Measurements from ENCODE around the gene CEP135. TPM values are rescaled to one million over a fixed set of nuclear protein-coding genes. Genes with fewer than 3 reads are reported as not detected.

The CEP135 gene
- total RNA-seq, 2 experiments from 2014 or later: 18.0 to 18.8 TPM

DNA sequence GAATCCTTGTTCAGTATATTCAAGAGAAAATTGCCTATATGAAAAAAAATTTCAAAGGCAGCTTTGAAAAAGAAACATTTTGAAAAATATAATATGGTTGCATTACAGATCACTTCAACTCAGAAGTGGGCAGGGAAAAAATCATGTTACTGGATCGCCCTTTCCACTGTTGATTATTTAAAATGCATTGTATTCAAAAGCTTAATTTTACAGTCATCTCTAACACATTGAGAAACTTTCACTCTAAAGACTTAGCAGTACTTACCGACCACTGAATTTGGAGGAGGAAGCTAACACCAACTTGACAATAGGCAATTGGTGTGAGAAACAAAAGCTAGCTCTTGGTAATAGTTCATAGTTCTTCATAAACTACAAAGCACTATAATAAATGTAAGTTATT is 101.9 kb downstream of the CEP135 start:
- Mint-ChIP-seq H3K9me3 (no peaks in the 10 kb centered on the region), H3K36me3 (ENCODE audit: low read depth) (no peaks in the 10 kb centered on the region), H3K4me1 (peaks cover 12% of the 10 kb centered on the region), H3K27ac (no peak overlapping the region), H3K4me3 (no peak overlapping the region), H3K27me3 (peaks cover 46% of the 10 kb centered on the region)
- no peak for DNase-seq
- CTCF ChIA-PET: interaction anchor here (0.8 to 1.2 kb wide), 2 partner anchors 102 to 705 kb away, joined by 3 read pairs; partner anchors contain the start of genes CEP135 and SRD5A3
- POLR2A ChIA-PET: interaction anchor here (2.1 kb wide), 1 partner anchor 102 kb away, joined by 10 read pairs; the partner anchor contains the start of gene CEP135

DNA sequence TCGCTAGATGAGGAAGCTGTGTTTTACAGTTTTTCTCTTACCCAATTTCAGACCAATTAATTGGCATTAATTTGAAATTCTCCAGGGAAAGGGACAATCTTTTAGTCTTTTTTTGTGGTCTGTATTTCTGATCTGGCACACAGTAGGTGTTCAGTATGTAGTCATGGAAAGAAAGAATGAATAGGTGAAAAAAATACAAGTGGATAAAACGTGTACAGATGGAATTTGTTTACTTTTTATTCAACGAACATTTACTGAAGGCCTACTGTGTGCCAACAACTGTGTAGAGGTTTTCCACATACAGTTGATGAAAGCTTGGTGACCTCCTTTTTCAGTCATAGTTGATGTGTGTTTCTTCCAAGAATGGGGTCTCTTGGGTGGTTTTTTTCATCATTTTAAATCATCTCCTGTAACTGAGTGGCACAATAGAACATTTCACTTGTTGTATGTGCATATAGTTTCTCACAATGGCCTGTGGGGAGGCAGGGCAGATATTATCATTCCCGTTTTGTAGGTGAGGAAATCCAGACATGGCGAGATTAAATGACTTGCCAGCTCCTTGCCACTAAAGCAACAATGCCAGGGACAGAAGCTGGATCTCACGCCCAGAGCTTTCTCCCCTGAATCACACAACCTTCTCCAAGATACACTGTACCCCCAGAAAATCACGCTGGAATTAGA is 102.4 kb downstream of the CEP135 start:
- CTCF ChIA-PET: interaction anchor here (0.8 to 1.2 kb wide), 2 partner anchors 102 to 706 kb away, joined by 3 read pairs; partner anchors contain the start of genes CEP135 and SRD5A3
- H3K9me3 Mint-ChIP-seq: no peaks in the 10 kb centered on the region
- peaks cover 44% of the 10 kb centered on the region for H3K27me3 Mint-ChIP-seq
- H3K36me3 Mint-ChIP-seq (ENCODE audit: low read depth): no peaks in the 10 kb centered on the region
- POLR2A ChIA-PET: interaction anchor here (2.1 kb wide), 1 partner anchor 102 kb away, joined by 10 read pairs; the partner anchor contains the start of gene CEP135
- DNase-seq: no peak
- H3K4me3 Mint-ChIP-seq: no peak overlapping the region
- H3K4me1 Mint-ChIP-seq: peaks cover 12% of the 10 kb centered on the region
- no peak overlapping the region for H3K27ac Mint-ChIP-seq

DNA sequence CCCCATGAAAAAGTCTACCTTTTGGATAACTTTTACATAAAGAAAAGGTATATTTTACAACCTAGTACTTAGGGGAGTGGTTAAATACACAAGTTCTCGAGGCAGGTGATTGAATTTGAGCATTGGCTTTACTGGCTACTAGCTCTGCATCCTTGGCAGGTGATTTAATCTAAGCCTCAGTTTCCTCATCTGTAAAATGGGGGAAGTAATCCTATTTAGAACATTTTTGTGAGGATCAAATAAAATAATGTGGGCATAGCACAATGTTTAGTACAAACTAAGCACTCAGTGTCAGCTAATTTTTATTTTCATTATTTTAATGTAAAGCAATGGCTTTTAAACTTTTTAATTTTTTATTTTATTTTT is 102.9 kb downstream of the CEP135 start:
- DNase-seq: no peak
- Mint-ChIP-seq H3K4me3 (no peak overlapping the region), H3K36me3 (ENCODE audit: low read depth) (no peaks in the 10 kb centered on the region), H3K9me3 (no peaks in the 10 kb centered on the region), H3K27me3 (peaks cover 44% of the 10 kb centered on the region), H3K27ac (no peak overlapping the region), H3K4me1 (peaks cover 12% of the 10 kb centered on the region)
- POLR2A ChIA-PET: interaction anchor here (2.1 kb wide), 1 partner anchor 103 kb away, joined by 10 read pairs; the partner anchor contains the start of gene CEP135
- CTCF ChIA-PET: no interaction called here

DNA sequence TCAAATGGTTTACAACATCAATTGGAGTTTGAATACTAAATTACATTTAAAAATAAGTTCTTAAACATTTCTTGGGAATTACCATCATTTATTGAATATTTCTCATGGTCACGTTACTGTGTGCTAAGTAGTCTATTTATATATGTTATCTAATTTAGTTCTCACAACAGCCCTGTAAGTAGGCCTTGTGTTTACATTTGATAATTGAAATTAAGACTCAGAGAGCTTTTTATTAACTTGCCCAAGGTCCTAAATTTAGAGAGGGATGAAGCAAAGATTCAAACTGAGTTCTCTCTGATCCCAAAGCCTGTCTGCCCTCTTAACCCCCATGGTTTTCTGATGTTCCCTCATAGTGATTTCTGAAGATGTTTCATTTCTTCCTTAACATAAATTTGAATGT is 103.7 kb downstream of the CEP135 start:
- Mint-ChIP-seq H3K27me3 (peaks cover 42% of the 10 kb centered on the region), H3K4me1 (peaks cover 12% of the 10 kb centered on the region), H3K4me3 (no peak overlapping the region), H3K36me3 (ENCODE audit: low read depth) (no peaks in the 10 kb centered on the region), H3K27ac (no peak overlapping the region), H3K9me3 (no peaks in the 10 kb centered on the region)
- CTCF ChIA-PET: no interaction called here
- DNase-seq: no peak
- POLR2A ChIA-PET: interaction anchor here (1.5 kb wide), 1 partner anchor 104 kb away, joined by 4 read pairs; the partner anchor contains the start of gene CEP135

DNA sequence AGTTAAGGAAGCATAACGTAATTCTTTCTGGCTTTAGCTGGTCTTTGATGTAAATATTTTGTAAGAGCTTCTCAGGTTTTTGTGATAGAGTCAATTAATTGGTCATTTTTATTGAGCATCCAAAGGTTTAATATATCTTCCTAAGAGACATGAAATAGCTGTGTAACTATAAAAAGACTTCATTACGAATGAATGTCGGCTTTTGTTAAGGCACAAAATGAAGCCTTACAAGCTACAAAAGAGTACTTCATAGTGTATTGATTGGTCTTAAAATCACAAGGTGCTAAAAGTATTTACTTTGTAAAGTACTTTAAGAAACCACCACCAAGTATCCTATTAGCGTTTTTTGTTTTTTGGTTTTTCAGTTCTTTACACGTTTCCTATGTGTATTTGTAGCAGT is 104.2 kb downstream of the CEP135 start:
- Mint-ChIP-seq H3K36me3 (ENCODE audit: low read depth) (no peaks in the 10 kb centered on the region), H3K27me3 (peaks cover 42% of the 10 kb centered on the region), H3K27ac (no peak overlapping the region), H3K4me3 (no peak overlapping the region), H3K4me1 (peaks cover 12% of the 10 kb centered on the region), H3K9me3 (no peaks in the 10 kb centered on the region)
- CTCF ChIA-PET: no interaction called here
- DNase-seq: no peak
- POLR2A ChIA-PET: interaction anchor here (1.5 kb wide), 1 partner anchor 104 kb away, joined by 4 read pairs; the partner anchor contains the start of gene CEP135

DNA sequence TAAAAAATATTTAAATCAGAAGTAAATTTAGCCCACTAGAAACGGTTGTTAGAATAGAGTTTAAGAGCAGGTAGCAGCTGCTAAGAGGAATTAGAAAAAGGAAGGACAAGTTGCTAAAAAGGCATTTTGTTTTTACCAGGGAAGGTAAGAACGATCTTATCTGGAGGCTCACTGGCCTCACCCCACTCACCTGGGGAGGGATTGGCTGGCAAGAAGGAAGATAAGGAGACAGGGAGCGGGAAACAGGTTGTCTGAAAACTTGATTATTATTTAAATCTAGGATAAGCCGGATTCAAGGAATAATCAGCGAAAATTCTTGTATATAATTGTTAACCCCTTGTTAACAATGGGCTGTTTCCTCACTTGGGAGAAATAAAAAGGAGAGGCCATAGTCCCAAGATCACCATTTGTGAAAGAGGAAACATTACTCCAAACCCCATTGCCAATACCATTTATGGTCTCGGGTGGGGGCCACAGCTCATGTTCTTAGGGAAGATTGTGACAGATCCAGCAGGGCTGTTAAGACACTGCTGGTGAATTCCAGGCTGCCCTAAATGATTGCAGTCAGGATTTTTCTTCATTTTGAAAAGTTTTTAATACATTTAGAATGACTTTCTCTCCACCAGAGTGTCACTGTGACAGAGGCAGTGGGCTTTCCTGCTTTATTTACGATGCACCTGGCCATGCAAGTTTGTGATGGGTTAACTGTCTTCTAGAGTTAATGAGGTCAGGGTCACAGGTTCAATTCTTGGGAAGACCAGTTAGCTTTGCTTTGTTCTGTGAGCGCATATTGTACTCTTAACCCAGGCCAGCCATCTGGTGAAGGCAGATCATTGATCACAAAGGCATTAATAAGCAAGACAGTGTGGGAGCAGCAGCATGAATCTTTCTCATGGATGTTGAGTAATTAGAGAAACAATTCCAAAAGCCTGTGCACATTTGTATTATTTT is 106.6 kb downstream of the CEP135 start:
- POLR2A ChIA-PET: no interaction called here
- no peak overlapping the region for H3K4me3 Mint-ChIP-seq
- H3K9me3 Mint-ChIP-seq: no peaks in the 10 kb centered on the region
- no peaks in the 10 kb centered on the region for H3K36me3 Mint-ChIP-seq (ENCODE audit: low read depth)
- H3K27ac Mint-ChIP-seq: no peak overlapping the region
- no peaks in the 10 kb centered on the region for H3K4me1 Mint-ChIP-seq
- H3K27me3 Mint-ChIP-seq: peaks cover 30% of the 10 kb centered on the region
- CTCF ChIA-PET: no interaction called here
- no peak for DNase-seq

DNA sequence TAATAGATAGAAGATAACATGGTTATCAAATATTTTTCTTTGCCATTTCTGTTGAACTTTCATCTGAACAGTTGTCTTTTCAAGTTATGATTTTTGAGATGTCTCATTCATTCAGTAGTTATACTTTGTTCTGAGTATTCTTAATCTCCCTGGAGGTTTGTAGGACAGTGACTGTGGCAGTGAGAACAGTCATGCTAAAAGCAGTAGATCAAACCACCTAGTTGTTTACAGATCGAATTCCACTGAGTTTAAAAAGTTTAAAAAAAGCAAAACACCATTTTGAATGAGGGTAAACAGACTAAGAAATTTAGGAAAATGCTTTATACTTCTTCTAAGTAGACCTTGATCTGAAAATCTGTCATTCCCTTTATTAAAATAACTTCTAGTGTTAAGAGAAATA is 107.2 kb downstream of the CEP135 start:
- Mint-ChIP-seq H3K36me3 (ENCODE audit: low read depth) (no peaks in the 10 kb centered on the region), H3K4me3 (no peak overlapping the region), H3K4me1 (no peaks in the 10 kb centered on the region), H3K27ac (no peak overlapping the region), H3K27me3 (peaks cover 28% of the 10 kb centered on the region), H3K9me3 (no peaks in the 10 kb centered on the region)
- ChIA-PET POLR2A (no interaction called here), CTCF (no interaction called here)
- DNase-seq: no peak

DNA sequence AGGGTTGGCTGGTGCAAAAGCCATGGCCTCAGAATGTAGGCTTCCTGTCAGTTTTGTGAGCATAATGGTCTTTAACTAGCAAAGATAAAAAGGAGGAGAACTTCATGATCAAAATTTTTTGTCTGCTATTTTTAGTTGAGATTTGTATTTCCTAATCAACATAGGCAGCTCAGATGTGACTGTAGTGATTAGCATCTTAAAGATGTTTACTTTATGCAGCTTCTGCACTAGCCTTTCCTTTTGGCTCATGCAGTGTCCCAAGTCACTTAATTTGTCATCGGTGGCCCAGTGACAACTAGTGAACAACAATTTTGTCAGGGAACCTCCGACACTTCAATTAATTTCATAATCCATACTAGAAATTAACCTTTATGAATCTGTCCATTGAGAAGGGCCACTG is 109.8 kb downstream of the CEP135 start:
- POLR2A ChIA-PET: no interaction called here
- Mint-ChIP-seq H3K36me3 (ENCODE audit: low read depth) (no peaks in the 10 kb centered on the region), H3K27ac (no peak overlapping the region), H3K27me3 (peaks cover 24% of the 10 kb centered on the region), H3K4me3 (no peak overlapping the region), H3K9me3 (no peaks in the 10 kb centered on the region), H3K4me1 (no peaks in the 10 kb centered on the region)
- DNase-seq: no peak
- CTCF ChIA-PET: no interaction called here

DNA sequence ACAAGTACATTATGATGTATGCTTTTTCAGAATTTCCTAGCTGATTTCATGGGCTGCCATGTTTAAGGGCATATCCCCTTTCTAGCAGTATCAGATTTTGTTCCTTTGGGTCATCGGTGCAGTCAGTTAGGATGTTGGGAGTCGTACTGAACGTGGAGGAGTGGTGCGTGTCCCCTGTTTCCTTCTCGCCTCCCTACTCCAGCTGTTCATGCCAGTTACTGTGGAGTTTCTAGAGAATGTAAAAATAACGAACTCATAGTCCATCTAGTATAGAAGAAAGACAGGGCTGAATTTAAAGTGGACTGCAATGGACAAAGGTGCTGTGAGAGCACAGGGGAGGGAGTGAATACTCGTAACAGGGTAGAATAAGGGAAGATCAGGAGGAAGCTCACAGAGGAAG is 111.3 kb downstream of the CEP135 start:
- ChIA-PET CTCF (no interaction called here), POLR2A (no interaction called here)
- Mint-ChIP-seq H3K36me3 (ENCODE audit: low read depth) (no peaks in the 10 kb centered on the region), H3K9me3 (no peaks in the 10 kb centered on the region), H3K4me3 (no peak overlapping the region), H3K4me1 (no peaks in the 10 kb centered on the region), H3K27me3 (peaks cover 33% of the 10 kb centered on the region), H3K27ac (no peak overlapping the region)
- no peak for DNase-seq

DNA sequence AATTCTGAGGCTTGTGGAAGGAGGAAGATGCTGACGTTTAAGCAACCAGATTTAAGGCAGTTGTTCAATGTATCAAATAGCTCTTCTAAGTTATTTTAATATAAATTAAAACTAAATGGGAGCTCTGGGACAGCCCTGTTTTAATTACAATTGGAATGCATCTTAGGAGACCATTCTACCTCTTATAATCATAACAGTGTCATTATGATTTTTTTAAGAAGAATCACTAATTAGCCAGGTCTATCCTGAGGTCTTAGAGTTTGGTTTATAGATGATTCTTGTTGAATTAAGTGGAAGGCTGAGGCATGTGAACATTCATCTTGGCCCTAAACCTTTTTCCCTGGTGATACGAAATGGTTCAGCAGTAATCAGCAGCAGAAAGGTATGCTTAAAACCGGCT is 113.4 kb downstream of the CEP135 start:
- H3K9me3 Mint-ChIP-seq: no peaks in the 10 kb centered on the region
- H3K4me1 Mint-ChIP-seq: no peaks in the 10 kb centered on the region
- H3K4me3 Mint-ChIP-seq: no peak overlapping the region
- CTCF ChIA-PET: no interaction called here
- H3K27me3 Mint-ChIP-seq: peaks cover 36% of the 10 kb centered on the region
- POLR2A ChIA-PET: no interaction called here
- DNase-seq: no peak
- no peak overlapping the region for H3K27ac Mint-ChIP-seq
- H3K36me3 Mint-ChIP-seq (ENCODE audit: low read depth): no peaks in the 10 kb centered on the region

DNA sequence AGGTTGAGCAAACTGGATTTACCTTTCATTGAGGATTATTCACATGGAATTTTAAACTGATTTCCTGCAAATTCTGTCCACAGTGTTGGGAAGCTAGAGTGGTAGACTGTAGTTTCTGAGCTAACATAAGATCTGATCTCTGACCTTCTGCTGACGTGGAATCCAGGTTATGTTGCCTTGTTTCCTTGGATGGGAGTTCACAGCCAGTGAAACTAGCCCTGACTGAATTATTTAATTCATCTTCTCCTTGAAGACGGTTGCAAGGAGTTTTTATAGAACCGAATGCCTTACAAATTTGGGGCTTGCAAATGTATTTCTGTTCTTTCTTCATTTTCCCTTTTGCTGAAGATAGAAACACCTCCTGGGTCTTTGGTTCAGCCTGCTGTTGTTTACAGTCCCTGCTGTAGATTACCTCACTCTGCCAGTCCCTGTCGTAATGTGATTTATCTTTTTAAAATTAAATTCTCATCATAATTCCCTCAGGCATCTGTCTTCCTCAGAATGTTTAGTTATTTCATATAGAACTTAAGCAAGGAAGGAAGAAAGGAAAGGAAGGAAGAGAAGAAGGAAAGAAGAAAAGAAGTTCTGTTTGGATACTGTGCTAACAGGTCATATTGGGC is 113.9 kb downstream of the CEP135 start:
- H3K36me3 Mint-ChIP-seq (ENCODE audit: low read depth): no peaks in the 10 kb centered on the region
- ChIA-PET POLR2A (no interaction called here), CTCF (no interaction called here)
- no peaks in the 10 kb centered on the region for H3K4me1 Mint-ChIP-seq
- DNase-seq: no peak
- no peak overlapping the region for H3K27ac Mint-ChIP-seq
- H3K9me3 Mint-ChIP-seq: no peaks in the 10 kb centered on the region
- H3K27me3 Mint-ChIP-seq: peaks cover 33% of the 10 kb centered on the region
- no peak overlapping the region for H3K4me3 Mint-ChIP-seq

DNA sequence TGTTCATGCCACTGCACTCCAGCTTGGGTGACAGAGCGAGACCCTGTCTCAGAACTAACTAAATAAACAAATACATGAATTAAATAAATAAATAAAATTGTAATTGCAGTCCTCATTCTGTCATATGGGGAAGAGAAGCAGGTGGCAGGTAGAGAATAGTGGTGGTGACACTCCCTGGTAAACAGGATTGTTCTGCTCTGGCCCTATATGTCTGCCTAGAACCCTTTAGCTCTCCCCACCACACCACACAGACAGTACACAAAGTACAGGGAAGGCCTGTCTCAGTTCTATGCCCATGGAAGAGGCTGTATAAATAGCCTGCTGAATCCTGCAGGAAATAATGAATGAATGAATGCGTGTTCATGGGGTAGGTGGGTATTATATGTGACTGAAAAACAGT is 117.7 kb downstream of the CEP135 start:
- peaks cover 28% of the 10 kb centered on the region for H3K27me3 Mint-ChIP-seq
- ChIA-PET CTCF (no interaction called here), POLR2A (no interaction called here)
- H3K27ac Mint-ChIP-seq: no peak overlapping the region
- no peaks in the 10 kb centered on the region for H3K4me1 Mint-ChIP-seq
- H3K9me3 Mint-ChIP-seq: no peaks in the 10 kb centered on the region
- no peak overlapping the region for H3K4me3 Mint-ChIP-seq
- H3K36me3 Mint-ChIP-seq (ENCODE audit: low read depth): no peaks in the 10 kb centered on the region
- no peak for DNase-seq

DNA sequence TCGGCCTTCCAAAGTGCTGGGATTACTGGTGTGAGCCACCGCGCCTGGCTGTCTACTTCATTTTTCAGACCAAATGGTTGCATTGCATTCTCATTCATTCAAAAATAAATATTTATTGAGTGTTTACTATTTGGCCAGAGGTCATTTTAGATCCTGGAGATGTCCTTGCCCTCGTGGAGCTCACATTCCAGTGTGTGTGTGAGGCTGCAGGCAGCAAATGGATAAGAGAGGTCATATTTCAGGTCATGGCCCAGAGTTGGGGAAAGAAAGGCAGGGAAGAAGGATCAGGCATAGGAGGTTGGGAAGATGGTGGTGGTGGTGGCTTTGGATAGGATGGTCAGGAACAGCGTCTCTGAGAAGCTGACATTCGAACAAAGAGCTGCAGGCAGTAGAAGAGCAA is 119.1 kb downstream of the CEP135 start:
- peaks cover 21% of the 10 kb centered on the region for H3K27me3 Mint-ChIP-seq
- CTCF ChIA-PET: no interaction called here
- POLR2A ChIA-PET: no interaction called here
- no peaks in the 10 kb centered on the region for H3K4me1 Mint-ChIP-seq
- no peaks in the 10 kb centered on the region for H3K9me3 Mint-ChIP-seq
- no peak overlapping the region for H3K27ac Mint-ChIP-seq
- H3K36me3 Mint-ChIP-seq (ENCODE audit: low read depth): no peaks in the 10 kb centered on the region
- DNase-seq: no peak
- H3K4me3 Mint-ChIP-seq: no peak overlapping the region

Data from activated CD4-positive, alpha-beta memory T cell treated with anti-CD3 and anti-CD28 coated beads, Interleukin-2, amount 10 ng/mL, durations not matched to agents 7 days and 5 days (primary cell).